Esophagus squamous epithelium (tissue), 4 donors: ENCODE measurements around the gene NUDT22.

Experiments
- CTCF ChIP-seq, 6 experiments: fragments of 450-650 bp in 4 of 6; fragments of 200-600 bp in 2 of 6; sonication (generic) in 2 of 6; IDR thresholded peaks; one replicate each; pipeline ENCODE4 v1.5.1; 2016 to 2019; ENCODE audit warnings: antibody characterized with exemption in 6 of 6, mild to moderate bottlenecking in 4 of 6, moderate library complexity in 4 of 6
- POLR2A ChIP-seq, 4 donors: fragments of 450-650 bp; IDR thresholded peaks; one replicate each; pipeline ENCODE4 v1.6.1; 2017; ENCODE audit warnings: antibody characterized with exemption in 4 of 4, mild to moderate bottlenecking in 4 of 4, moderate library complexity in 3 of 4

GRCh38 chr11:64227405-64227956 lies 1.4 kb downstream of the NUDT22 start:
- TF ChIP-seq CTCF (IDR thresholded peaks at IDR 0.05) (no peak), POLR2A (IDR thresholded peaks at IDR 0.05) (no peak)
